HEK293T (cell line): ENCODE measurements around the gene KIF1A.

Experiments used
- BHLHE40 ChIP-seq: fragments of 450-650 bp; IDR thresholded peaks from 2 replicates; pipeline ENCODE4 v1.6.1; 2016; ENCODE audit warnings: mild to moderate bottlenecking, moderate library complexity, borderline replicate concordance
- ELF4 ChIP-seq: fragments of 450-650 bp; IDR thresholded peaks from 2 replicates; pipeline ENCODE4 v1.6.1; 2017; ENCODE audit warnings: antibody characterized with exemption
- FOXM1 ChIP-seq: fragments of 450-650 bp; IDR thresholded peaks from 2 replicates; pipeline ENCODE4 v1.6.1; 2017; ENCODE audit warnings: mild to moderate bottlenecking, borderline replicate concordance
- HDGF ChIP-seq: fragments of 450-650 bp; IDR thresholded peaks from 2 replicates; pipeline ENCODE4 v1.6.1; 2017; ENCODE audit warnings: antibody characterized with exemption, borderline replicate concordance
- LEF1 ChIP-seq: fragments of 450-650 bp; IDR thresholded peaks from 2 replicates; pipeline ENCODE4 v1.6.1; 2017; ENCODE audit warnings: mild to moderate bottlenecking, borderline replicate concordance
- SP1 ChIP-seq: fragments of 450-650 bp; IDR thresholded peaks from 2 replicates; pipeline ENCODE4 v1.6.1; 2017
- SUZ12 ChIP-seq: fragments of 450-650 bp; IDR thresholded peaks from 2 replicates; pipeline ENCODE4 v1.6.1; 2016; ENCODE audit warnings: mild to moderate bottlenecking
- ZNF384 ChIP-seq: fragments of 450-650 bp; IDR thresholded peaks from 2 replicates; pipeline ENCODE4 v1.6.1; 2016

GRCh38 chr2:240832921-240833494 lies 13.0 kb upstream of the KIF1A start:
- TF ChIP-seq SP1 = no peak
- no peak for TF ChIP-seq HDGF
- TF ChIP-seq ZNF384 = no peak
- TF ChIP-seq BHLHE40 = no peak
- no peak for TF ChIP-seq SUZ12
- no peak for TF ChIP-seq FOXM1
- no peak for TF ChIP-seq ELF4
- TF ChIP-seq LEF1 = no peak
